Measurements from ENCODE around the gene MINDY3.
A peak's percentile ranks its signal among the peaks of the same experiment; 100 is the strongest.

Gene MINDY3

DNA sequence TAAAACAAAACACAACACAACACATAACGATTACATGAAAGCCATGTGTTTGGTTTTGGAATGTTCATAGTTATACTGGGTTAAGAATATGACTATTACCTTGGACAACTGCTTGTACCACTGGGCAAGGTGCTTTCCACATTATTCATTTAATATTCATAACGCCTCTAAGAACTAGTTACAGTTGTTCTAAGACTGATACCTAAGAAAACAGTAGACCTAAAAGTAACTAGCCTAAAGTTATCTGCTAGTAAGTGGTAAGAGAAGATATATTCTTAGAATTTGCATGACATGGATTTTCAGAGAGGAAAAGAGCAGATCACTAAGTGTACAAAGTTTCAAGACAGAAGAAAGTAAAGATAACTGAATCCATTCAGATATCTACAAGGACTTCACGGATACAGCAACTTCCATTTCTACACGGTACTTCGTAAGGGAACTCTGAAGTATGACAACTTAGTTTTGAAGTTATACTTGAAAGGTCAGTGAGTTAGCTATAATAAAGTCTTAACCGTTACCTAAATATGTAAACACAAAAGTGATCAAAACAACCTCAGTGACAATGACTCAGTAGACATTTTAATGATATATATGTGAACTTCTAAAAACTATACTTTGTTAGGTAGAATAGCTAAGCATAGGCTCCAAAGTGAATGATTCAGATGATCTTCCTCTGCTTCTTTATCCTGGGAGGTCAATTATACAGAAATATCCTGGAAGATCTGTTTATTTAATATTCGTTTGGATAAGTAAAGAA, 65.1 kb downstream of the MINDY3 start:
- DNase-seq (ENCODE audit: low read depth) = no peak
- in situ Hi-C loops (cut with HindIII; ENCODE audit: low sequenced_read_pairs) = no loop called here

DNA sequence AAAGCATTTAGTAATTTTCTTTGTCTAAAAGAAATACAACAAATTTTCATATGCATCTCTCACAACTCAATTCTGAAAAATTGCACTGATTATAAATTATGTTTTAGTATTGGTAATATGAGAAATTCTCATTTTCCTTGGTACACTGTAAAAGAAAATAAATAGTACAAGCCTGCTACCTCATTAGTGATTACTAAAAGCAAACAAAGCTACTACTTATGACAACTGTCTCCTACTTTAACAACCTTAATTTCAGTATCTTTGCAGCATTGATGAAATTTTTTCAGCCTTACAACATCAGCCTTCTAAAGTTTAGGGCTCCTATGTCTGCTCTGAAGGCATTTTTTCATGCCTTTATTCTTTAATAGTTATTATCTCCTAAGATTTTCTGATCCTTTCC, 65.7 kb downstream of the MINDY3 start:
- DNase-seq (ENCODE audit: low read depth) = no peak
- TF ChIP-seq, protein P1, sequence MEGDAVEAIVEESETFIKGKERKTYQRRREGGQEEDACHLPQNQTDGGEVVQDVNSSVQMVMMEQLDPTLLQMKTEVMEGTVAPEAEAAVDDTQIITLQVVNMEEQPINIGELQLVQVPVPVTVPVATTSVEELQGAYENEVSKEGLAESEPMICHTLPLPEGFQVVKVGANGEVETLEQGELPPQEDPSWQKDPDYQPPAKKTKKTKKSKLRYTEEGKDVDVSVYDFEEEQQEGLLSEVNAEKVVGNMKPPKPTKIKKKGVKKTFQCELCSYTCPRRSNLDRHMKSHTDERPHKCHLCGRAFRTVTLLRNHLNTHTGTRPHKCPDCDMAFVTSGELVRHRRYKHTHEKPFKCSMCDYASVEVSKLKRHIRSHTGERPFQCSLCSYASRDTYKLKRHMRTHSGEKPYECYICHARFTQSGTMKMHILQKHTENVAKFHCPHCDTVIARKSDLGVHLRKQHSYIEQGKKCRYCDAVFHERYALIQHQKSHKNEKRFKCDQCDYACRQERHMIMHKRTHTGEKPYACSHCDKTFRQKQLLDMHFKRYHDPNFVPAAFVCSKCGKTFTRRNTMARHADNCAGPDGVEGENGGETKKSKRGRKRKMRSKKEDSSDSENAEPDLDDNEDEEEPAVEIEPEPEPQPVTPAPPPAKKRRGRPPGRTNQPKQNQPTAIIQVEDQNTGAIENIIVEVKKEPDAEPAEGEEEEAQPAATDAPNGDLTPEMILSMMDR (IDR thresholded peaks at IDR 0.05; ENCODE audit: low read depth, low read length, missing control alignments) = no peak
- in situ Hi-C loops (cut with HindIII; ENCODE audit: low sequenced_read_pairs) = no loop called here
- H3K4me3 ChIP-seq (ENCODE audit: low read depth, low read length) = no peak overlapping the region

More for the DNA sequence above, 65.1 kb downstream of the MINDY3 start:
- TF ChIP-seq, protein P1 (IDR thresholded peaks at IDR 0.05; ENCODE audit: low read depth, low read length, missing control alignments) = no peak
- H3K4me3 ChIP-seq (ENCODE audit: low read depth, low read length) = no peak overlapping the region

DNA sequence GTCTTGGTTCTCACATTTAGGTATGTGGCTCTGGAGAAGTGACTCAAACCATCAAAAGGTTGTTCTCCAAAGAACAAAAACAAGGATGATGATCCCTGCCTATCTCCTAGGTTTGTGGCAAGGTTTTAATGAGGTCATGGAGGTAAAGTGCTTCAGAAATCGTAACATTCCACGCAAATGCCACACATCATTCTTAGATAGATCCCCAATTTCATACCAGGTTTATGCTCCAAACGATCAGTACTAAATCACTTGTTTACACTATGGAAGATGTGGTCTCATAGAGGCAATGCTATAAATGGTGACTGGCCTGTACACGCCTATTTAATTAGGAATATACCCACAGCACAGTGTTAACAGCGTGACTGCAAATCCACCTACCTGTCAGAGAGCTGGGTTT, 66.6 kb downstream of the MINDY3 start:
- H3K4me3 ChIP-seq (ENCODE audit: low read depth, low read length) = no peak overlapping the region
- no peak for DNase-seq (ENCODE audit: low read depth)
- in situ Hi-C loops (cut with HindIII; ENCODE audit: low sequenced_read_pairs) = no loop called here
- TF ChIP-seq, protein P1 (IDR thresholded peaks at IDR 0.05; ENCODE audit: low read depth, low read length, missing control alignments) = no peak

DNA sequence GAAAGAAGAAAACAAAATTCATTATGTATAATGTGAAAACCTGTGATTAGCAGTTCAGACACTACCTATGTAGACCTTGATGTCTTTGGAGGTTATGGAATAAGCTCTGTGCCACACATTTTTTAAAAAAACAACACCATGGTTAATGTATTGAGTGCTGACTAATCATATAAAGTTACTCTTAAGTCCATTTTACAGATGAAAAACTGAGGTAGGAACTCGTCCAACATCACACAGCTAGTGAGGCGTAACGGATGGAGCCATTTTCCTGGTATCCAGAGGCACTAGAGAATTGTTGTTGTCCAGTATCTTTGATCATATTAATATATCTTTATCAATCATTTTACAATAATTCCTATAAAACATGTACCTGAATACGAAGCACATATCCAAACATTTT, 67.5 kb downstream of the MINDY3 start:
- DNase-seq (ENCODE audit: low read depth) = no peak
- TF ChIP-seq, protein P1 (IDR thresholded peaks at IDR 0.05; ENCODE audit: low read depth, low read length, missing control alignments) = no peak
- H3K4me3 ChIP-seq (ENCODE audit: low read depth, low read length) = no peak overlapping the region
- in situ Hi-C loops (cut with HindIII; ENCODE audit: low sequenced_read_pairs) = no loop called here

DNA sequence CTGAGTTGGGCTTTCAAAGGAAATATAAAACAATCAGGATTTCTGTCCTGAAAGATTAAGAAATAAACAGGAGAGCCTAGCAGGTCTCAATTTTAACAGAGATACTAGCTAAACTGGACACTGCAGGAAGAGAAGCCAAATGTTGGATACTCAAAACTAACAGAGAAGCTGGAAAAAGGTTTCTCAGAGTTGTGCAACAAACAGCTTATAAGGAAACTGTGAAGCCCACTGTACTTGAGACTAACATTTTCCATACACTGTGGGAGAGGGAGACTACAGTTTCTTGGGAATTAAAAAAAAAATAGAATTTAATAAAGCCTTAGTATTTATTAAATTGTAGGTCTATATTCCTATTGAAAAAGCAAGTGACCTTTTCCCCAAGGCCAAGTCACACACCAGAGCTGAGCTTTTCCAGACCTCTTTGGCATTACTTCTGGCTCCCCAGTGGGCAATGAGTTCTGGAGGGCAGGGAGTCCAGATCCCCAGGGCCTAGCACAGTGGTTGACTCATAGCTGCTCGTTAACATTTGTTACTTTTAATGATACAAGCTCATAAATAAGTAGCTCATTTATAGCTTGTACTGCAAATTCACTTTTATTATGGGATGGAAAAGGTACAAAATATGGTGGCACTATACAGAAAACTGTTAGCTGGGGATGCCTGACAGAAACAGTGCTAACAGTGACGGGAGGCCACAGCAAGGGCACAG, 68.3 kb downstream of the MINDY3 start:
- H3K4me3 ChIP-seq (ENCODE audit: low read depth, low read length) = no peak overlapping the region
- DNase-seq (ENCODE audit: low read depth) = no peak
- TF ChIP-seq, protein P1 (IDR thresholded peaks at IDR 0.05; ENCODE audit: low read depth, low read length, missing control alignments) = no peak
- in situ Hi-C loops (cut with HindIII; ENCODE audit: low sequenced_read_pairs) = no loop called here

DNA sequence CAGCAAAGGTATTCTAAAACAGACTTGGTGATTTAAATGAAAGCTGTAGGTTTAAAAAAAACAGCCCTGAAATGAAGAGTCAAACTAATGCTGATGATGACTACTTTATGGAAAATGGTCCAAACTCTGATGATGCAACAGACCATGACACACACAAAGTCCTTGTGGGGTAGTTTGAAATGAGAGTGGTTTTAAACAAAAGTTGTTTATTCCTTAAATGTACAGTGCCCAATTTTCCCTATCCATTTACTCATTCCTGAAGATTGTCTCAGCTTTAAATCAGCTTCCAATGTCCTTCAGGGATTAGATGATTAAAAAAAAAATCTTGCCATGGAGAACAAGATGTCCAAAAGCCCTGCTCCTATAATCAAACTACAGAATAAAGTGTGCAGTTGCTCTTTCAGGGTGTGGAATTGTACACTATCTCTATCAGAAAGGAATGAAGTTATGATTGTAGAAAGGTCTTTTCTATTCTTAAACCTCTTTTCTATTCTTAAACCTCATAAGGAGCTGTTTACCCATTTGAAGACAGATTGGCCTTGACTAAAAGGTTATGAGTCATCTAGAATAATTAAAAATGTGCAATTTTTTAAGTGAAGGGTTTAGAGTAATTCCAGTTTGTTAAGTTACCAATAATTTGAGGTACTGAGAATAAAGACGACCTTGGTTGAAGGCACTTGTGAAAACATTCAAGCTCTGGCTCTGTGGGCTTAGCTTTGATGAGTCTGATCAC, 70.3 kb downstream of the MINDY3 start:
- in situ Hi-C loops (cut with HindIII; ENCODE audit: low sequenced_read_pairs) = no loop called here
- TF ChIP-seq, protein P1 (IDR thresholded peaks at IDR 0.05; ENCODE audit: low read depth, low read length, missing control alignments) = no peak
- no peak overlapping the region for H3K4me3 ChIP-seq (ENCODE audit: low read depth, low read length)
- peak; percentile 65 for DNase-seq (ENCODE audit: low read depth)
